HepG2 (cell line): ENCODE data around the gene ABHD17A. TPM values are rescaled to one million over a fixed set of nuclear protein-coding genes. Genes with fewer than 3 reads are reported as not detected.

Experiments
- EHMT2 ChIP-seq: fragments of 200-600 bp; sonication (generic); IDR thresholded peaks from 2 replicates; pipeline ENCODE4 v1.7.0; 2017; ENCODE audit warnings: antibody characterized with exemption, low read depth, low read length, borderline replicate concordance
- ETV5 ChIP-seq: IDR thresholded peaks from 2 replicates; pipeline ENCODE4 v1.6.1; 2018; ENCODE audit warnings: missing biosample characterization, missing genetic modification reagents, inconsistent platforms, borderline replicate concordance
- KAT2B ChIP-seq: fragments of 150-350 bp; IDR thresholded peaks from 2 replicates; pipeline ENCODE4 v1.6.1; 2014; ENCODE audit warnings: low read depth, low read length, borderline replicate concordance
- KAT8 ChIP-seq: IDR thresholded peaks from 2 replicates; pipeline ENCODE4 v1.6.1; 2016; ENCODE audit warnings: missing genetic modification reagents, missing compliant biosample characterization
- MEIS1 ChIP-seq: sonication (generic); formaldehyde crosslinking; IDR thresholded peaks from 2 replicates; pipeline ENCODE4 v1.9.0; 2021; ENCODE audit warnings: mild to moderate bottlenecking, missing genetic modification reagents, moderate library complexity, borderline replicate concordance
- NFIB ChIP-seq: sonication (generic); formaldehyde crosslinking; IDR thresholded peaks from 2 replicates; pipeline ENCODE4 v1.9.0; 2021; ENCODE audit warnings: missing genetic modification reagents, mild to moderate bottlenecking, borderline replicate concordance
- PRDM4 ChIP-seq: sonication (generic); formaldehyde crosslinking; IDR thresholded peaks from 2 replicates; pipeline ENCODE4 v1.9.0; 2021; ENCODE audit warnings: missing genetic modification reagents, borderline replicate concordance
- RBFOX2 ChIP-seq: fragments of 200-400 bp; formaldehyde crosslinking; IDR thresholded peaks from 2 replicates; pipeline ENCODE4 v1.6.1; 2017; ENCODE audit warnings: low read depth, mild to moderate bottlenecking, low read length
- RNF219 ChIP-seq: sonication (generic); formaldehyde crosslinking; IDR thresholded peaks from 2 replicates; pipeline ENCODE4 v1.5.0; 2020; ENCODE audit warnings: mild to moderate bottlenecking, missing genetic modification reagents
- SRSF1 ChIP-seq: fragments of 200-400 bp; formaldehyde crosslinking; optimal IDR thresholded peaks from 2 replicates; pipeline ENCODE3; 2017; ENCODE audit warnings: mild to moderate bottlenecking, low read depth, low read length, moderate library complexity
- ZBTB49 ChIP-seq: sonication (generic); formaldehyde crosslinking; IDR thresholded peaks from 2 replicates; pipeline ENCODE4 v1.4.0; 2020; ENCODE audit warnings: missing genetic modification reagents, borderline replicate concordance
- ZFYVE20 ChIP-seq: sonication (generic); formaldehyde crosslinking; IDR thresholded peaks from 2 replicates; pipeline ENCODE4 v1.8.0; 2023; ENCODE audit warnings: low read depth, mild to moderate bottlenecking, moderate library complexity, missing genetic modification reagents, borderline replicate concordance
- ZNF251 ChIP-seq: sonication (generic); formaldehyde crosslinking; IDR thresholded peaks from 2 replicates; pipeline ENCODE4 v1.9.0; 2021; ENCODE audit warnings: mild to moderate bottlenecking, missing genetic modification reagents
- ZNF263 ChIP-seq: sonication (generic); formaldehyde crosslinking; IDR thresholded peaks from 2 replicates; pipeline ENCODE4 v1.4.0; 2020; ENCODE audit warnings: missing genetic modification reagents
- ZNF546 ChIP-seq: sonication (generic); formaldehyde crosslinking; conservative IDR thresholded peaks from 2 replicates; pipeline ENCODE4 v1.8.1; 2023; ENCODE audit warnings: mild to moderate bottlenecking, missing genetic modification reagents
- ZNF652 ChIP-seq: IDR thresholded peaks from 2 replicates; pipeline ENCODE4 v1.6.1; 2016; ENCODE audit warnings: low read depth, borderline replicate concordance
- ZNF687 ChIP-seq: sonication (generic); formaldehyde crosslinking; IDR thresholded peaks from 2 replicates; pipeline ENCODE4 v1.5.1; 2020; ENCODE audit warnings: mild to moderate bottlenecking, missing genetic modification reagents, moderate library complexity
- polyA plus RNA-seq, 8 experiments: library from polyadenylated mRNA; depleted of rRNA in 3 of 8; stranded (reverse) in 7 of 8; unstranded in 1 of 8; fragments of >200 nt; fragmentation: Illumina TruSeq in 4 of 8; extraction: Trizol in 4 of 8; gene quantifications; 2 replicates each; pipeline versions ENCODE4 v1.2.1 to v1.2.3, GENCODE V29; 2011 to 2016; ENCODE audit warnings: low read depth in 4 of 8, missing spikeins in 1 of 8, mixed read lengths in 1 of 8; ENCODE audit not compliant: insufficient read depth in 1 of 8
- total RNA-seq, 5 experiments: library from RNA; depleted of rRNA; stranded (reverse); fragments of >200 nt; fragmentation: Illumina TruSeq; extraction: Trizol; gene quantifications; 2 replicates each; pipeline ENCODE4 v1.2.3, GENCODE V29; 2016; ENCODE audit warnings: low read depth in 1 of 5

The ABHD17A gene
- total and polyA plus RNA-seq, 2 of the 13 experiments (the other 11 are each of a cell fraction or from before 2014, with no cell fraction given): 27.7 to 40.8 TPM

- TF ChIP-seq ZNF687: peak; percentile 29
- TF ChIP-seq ZBTB49 (CRISPR knock-in tag): no peak
- TF ChIP-seq PRDM4 (CRISPR knock-in tag): no peak
- peak; percentile 66 for TF ChIP-seq RBFOX2
- no peak for TF ChIP-seq RNF219 (CRISPR knock-in tag)
- TF ChIP-seq ZNF263: no peak
- no peak for TF ChIP-seq KAT2B
- no peak for TF ChIP-seq ZNF546 (CRISPR knock-in tag)
- TF ChIP-seq ETV5 (CRISPR knock-in tag): no peak
- no peak for TF ChIP-seq MEIS1 (CRISPR knock-in tag)
- no peak for TF ChIP-seq ZNF251 (CRISPR knock-in tag)
- TF ChIP-seq ZNF652 (CRISPR knock-in tag): no peak
- no peak for TF ChIP-seq NFIB (CRISPR knock-in tag)
- peak; percentile 52 for TF ChIP-seq SRSF1
- no peak for TF ChIP-seq ZFYVE20
- no peak for TF ChIP-seq EHMT2
- no peak for TF ChIP-seq KAT8 (CRISPR knock-in tag)
These were observed 22.6 kb downstream of the ABHD17A start (continued) for GRCh38 chr19:1862424-1863327.
